GM12891 (cell line): Measurements from ENCODE around the gene AP3M1.

Experiments
- DNase-seq: peaks from one replicate; pipeline ENCODE4 v3.0.0; 2011; ENCODE audit warnings: low spot score; ENCODE audit not compliant: insufficient read length
- FAIRE-seq: peaks from 2 replicates; lab custom pipeline; 2011; peaks lifted over from hg19 to GRCh38; lab: Jason Lieb, UNC
- PAX5 ChIP-seq: IDR thresholded peaks from 2 replicates; pipeline ENCODE4 v1.6.1; 2011; ENCODE audit warnings: low read length, moderate library complexity, mild to moderate bottlenecking; ENCODE audit not compliant: insufficient read depth, severe bottlenecking
- POLR2A ChIP-seq: IDR thresholded peaks from 2 replicates; pipeline ENCODE4 v1.6.1; 2011; ENCODE audit warnings: low read depth, low read length, control low read depth
- POLR2AphosphoS5 ChIP-seq: IDR thresholded peaks from 2 replicates; pipeline ENCODE4 v1.6.1; 2011; ENCODE audit warnings: low read depth, low read length, control low read depth
- POU2F2 ChIP-seq: IDR thresholded peaks from 2 replicates; pipeline ENCODE4 v1.6.1; 2011; ENCODE audit warnings: low read depth, mild to moderate bottlenecking, control low read depth, low read length, moderate library complexity
- SPI1 ChIP-seq: IDR thresholded peaks from 2 replicates; pipeline ENCODE4 v1.6.1; 2011; ENCODE audit warnings: low read depth, low read length, control low read depth
- TAF1 ChIP-seq: IDR thresholded peaks from 2 replicates; pipeline ENCODE4 v1.6.1; 2011; ENCODE audit warnings: low read depth, low read length, control low read depth

The AP3M1 gene

DNA sequence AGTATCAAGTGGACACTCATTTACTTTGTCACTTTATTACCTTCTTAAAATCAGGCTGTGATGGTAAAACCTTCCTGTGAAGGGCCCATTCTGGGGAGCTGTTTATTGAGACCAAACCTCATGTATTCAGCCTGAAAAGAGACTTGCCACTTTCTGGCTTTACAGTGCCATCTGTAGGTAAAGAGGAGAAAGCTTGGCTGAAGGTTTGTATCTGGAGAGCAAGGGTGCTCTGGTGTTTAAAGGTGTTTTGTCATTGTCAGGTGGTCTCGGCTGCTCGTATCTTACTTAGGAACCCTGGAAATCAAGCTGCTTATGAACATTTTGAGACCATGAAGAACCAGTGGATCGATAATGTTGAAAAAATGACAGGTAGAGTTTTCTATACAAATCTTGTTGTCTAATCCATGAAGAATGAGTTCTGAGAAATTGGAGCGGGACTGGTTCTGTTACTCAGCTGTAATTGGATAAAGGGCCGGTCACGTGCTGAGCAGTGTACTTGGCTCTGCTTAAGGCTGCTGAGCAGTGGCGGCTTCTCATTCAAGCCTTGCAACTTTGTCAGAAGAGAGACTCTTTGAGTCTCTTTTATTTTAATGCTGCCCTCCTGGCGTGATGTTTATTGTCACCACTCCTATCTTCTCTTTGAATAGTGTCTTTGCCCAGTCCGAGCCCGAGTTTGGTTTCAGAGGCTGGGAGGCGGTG lies 46.9 kb downstream of the AP3M1 start:
- DNase-seq = peak; percentile 30
- peak; percentile 74 for FAIRE-seq
- TF ChIP-seq POLR2A = no peak

- TF ChIP-seq SPI1 (no peak), TAF1 (no peak), POU2F2 (no peak), PAX5 (no peak), POLR2AphosphoS5 (no peak), POLR2A (no peak)
These were observed 50.8 kb downstream of the AP3M1 start for GRCh38 chr10:74099836-74100235.

DNA sequence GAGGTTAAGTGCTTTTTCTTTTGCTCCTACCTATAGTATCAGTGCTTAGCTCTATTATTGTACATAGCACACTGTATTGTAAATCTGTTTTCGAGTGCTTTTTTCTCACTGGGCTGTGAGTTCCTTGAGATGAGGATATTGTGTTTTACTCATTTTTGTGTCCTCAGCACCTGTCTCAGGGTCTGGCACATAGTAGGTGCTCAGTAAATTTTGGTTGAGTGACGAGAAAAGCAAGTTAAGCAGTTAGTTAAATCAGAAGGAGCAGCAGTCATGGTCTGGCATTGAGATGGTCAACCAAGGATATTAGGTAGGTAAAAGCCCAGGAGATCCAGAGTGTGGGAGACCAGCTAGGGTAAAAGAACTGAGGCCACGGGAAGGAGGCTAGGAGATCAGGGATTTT lies 51.2 kb downstream of the AP3M1 start:
- FAIRE-seq = no peak
- DNase-seq = no peak
- no peak for TF ChIP-seq SPI1
- no peak for TF ChIP-seq TAF1
- TF ChIP-seq PAX5 = no peak
- TF ChIP-seq POU2F2 = no peak
- no peak for TF ChIP-seq POLR2AphosphoS5
- TF ChIP-seq POLR2A = no peak

More at GRCh38 chr10:74099836-74100235, 50.8 kb downstream of the AP3M1 start:
- FAIRE-seq (no peak), DNase-seq (no peak)

- DNase-seq (no peak), FAIRE-seq (no peak)
- TF ChIP-seq TAF1 (no peak), POU2F2 (no peak), POLR2AphosphoS5 (no peak), POLR2A (no peak), PAX5 (no peak), SPI1 (no peak)
These were observed 52.9 kb downstream of the AP3M1 start for GRCh38 chr10:74097776-74098175.

GRCh38 chr10:74096777-74097176 lies 53.9 kb downstream of the AP3M1 start:
- peak; percentile 83 for TF ChIP-seq SPI1
- no peak for TF ChIP-seq PAX5
- DNase-seq (peak; percentile 33), FAIRE-seq (peak; percentile 69)

- DNase-seq (no peak), FAIRE-seq (no peak)
- TF ChIP-seq POLR2AphosphoS5 (no peak), PAX5 (no peak), TAF1 (no peak), POLR2A (no peak), POU2F2 (no peak), SPI1 (no peak)
These were observed 56.4 kb downstream of the AP3M1 start for GRCh38 chr10:74094231-74094630.

GRCh38 chr10:74093530-74094164 lies 57.0 kb downstream of the AP3M1 start:
- no peak for TF ChIP-seq POU2F2
- no peak for TF ChIP-seq POLR2A
- TF ChIP-seq SPI1 = no peak
- no peak for TF ChIP-seq PAX5
- no peak for TF ChIP-seq TAF1
- TF ChIP-seq POLR2AphosphoS5 = no peak
- no peak for DNase-seq
- FAIRE-seq = no peak

DNA sequence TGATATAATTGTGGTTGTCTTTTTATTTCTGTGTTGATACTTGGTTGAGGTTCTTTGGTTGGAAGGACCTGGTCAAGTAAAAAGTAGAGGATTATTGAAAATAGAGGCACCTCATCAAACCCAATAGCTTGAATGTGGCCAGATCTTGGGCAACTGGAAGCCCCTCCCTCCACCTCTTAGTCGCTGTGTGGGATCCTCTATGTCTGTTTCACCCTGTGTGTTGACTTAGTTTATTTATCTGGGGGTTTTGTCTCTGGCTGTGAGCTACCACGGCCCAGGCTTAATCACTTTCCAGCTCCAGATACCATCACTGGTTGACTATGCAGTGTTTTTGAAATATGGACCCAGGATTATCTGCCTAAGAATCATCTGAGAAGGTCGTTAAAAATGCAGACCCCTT lies 58.3 kb downstream of the AP3M1 start:
- TF ChIP-seq POLR2AphosphoS5 (no peak), POLR2A (no peak), POU2F2 (no peak), TAF1 (no peak)
- FAIRE-seq (no peak), DNase-seq (no peak)

DNA sequence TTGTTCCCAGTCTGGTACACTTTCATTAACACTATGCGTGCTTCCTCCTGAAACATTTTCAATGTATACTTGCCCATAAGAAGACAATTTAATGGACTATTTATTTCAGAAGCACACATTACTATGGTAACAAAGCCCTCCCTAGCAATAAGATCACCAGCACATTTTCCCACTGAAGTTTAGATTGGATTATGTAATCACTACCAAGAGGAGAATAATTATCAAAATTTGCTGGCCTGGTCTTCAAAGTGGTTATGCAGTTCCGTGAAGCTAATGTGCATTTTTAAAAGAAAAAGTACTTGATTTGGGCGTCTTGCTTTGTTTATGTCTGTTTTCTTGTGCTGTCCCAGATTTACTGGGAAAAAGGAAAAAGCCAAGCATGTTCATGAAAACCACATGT lies 61.9 kb downstream of the AP3M1 start:
- FAIRE-seq = no peak
- DNase-seq = no peak
- TF ChIP-seq POLR2A (no peak), POLR2AphosphoS5 (no peak), TAF1 (no peak), PAX5 (no peak), POU2F2 (no peak)

DNA sequence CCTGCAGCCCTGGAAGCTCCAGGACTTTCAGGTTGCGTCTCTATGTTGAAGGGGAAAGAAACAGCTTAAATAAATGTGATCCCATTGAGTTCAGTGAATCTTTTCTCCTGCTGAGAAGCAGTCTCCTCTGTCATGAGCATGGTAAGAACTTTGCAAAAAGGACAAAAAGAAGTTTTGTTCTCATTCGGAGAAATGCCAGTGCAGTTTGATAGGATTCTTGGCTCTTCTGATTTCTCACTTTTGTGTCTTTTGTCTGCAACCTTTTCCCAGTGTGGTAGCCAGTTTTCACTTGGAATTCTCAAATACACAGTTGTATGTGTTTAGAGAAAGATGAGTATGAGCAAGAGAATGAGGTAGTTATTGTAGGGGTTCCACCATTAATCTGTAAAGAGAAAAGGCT lies 64.3 kb downstream of the AP3M1 start:
- TF ChIP-seq POU2F2 = no peak
- no peak for TF ChIP-seq PAX5
- no peak for TF ChIP-seq SPI1
- DNase-seq = no peak
- FAIRE-seq = no peak
